Activated naive CD8-positive, alpha-beta T cell (primary cell): Measurements from ENCODE around the gene AGBL5.

ENCODE experiments used
- H3K27ac Mint-ChIP-seq: one replicate; pipeline ENCODE4 v1.8.0; 2021; ENCODE audit warnings: mixed read lengths
- H3K27me3 Mint-ChIP-seq: one replicate; pipeline ENCODE4 v1.8.0; 2021; ENCODE audit warnings: mixed read lengths
- H3K36me3 Mint-ChIP-seq: one replicate; pipeline ENCODE4 v1.8.0; 2021; ENCODE audit warnings: mixed read lengths
- H3K4me1 Mint-ChIP-seq: one replicate; pipeline ENCODE4 v1.8.0; 2021; ENCODE audit warnings: low read depth, mixed read lengths
- H3K4me3 Mint-ChIP-seq: one replicate; pipeline ENCODE4 v1.8.0; 2021; ENCODE audit warnings: mild to moderate bottlenecking, mixed read lengths
- H3K9me3 Mint-ChIP-seq: one replicate; pipeline ENCODE4 v1.8.0; 2021; ENCODE audit warnings: low read depth, mixed read lengths

AGBL5 gene

GRCh38 chr2:27019459-27019858 is 32.0 kb upstream of the AGBL5 start:
- no peaks in the 10 kb centered on the region for H3K4me1 Mint-ChIP-seq

GRCh38 chr2:27019931-27020855 is 31.3 kb upstream of the AGBL5 start:
- Mint-ChIP-seq H3K27me3 (no peaks in the 10 kb centered on the region), H3K9me3 (no peaks in the 10 kb centered on the region), H3K36me3 (peaks cover 2% of the 10 kb centered on the region)

More at GRCh38 chr2:27019459-27019858, 32.0 kb upstream of the AGBL5 start:
- H3K4me3 Mint-ChIP-seq = no peak overlapping the region
- H3K36me3 Mint-ChIP-seq = peaks cover 2% of the 10 kb centered on the region
- H3K9me3 Mint-ChIP-seq = no peaks in the 10 kb centered on the region
- no peak overlapping the region for H3K27ac Mint-ChIP-seq
- H3K27me3 Mint-ChIP-seq = no peaks in the 10 kb centered on the region

GRCh38 chr2:27021253-27022049 is 30.0 kb upstream of the AGBL5 start:
- Mint-ChIP-seq H3K27ac (no peak overlapping the region), H3K4me1 (no peaks in the 10 kb centered on the region), H3K4me3 (no peak overlapping the region), H3K27me3 (no peaks in the 10 kb centered on the region), H3K9me3 (no peaks in the 10 kb centered on the region), H3K36me3 (peaks cover 2% of the 10 kb centered on the region)

More at GRCh38 chr2:27019931-27020855, 31.3 kb upstream of the AGBL5 start:
- H3K4me3 Mint-ChIP-seq = no peak overlapping the region
- no peaks in the 10 kb centered on the region for H3K4me1 Mint-ChIP-seq
- no peak overlapping the region for H3K27ac Mint-ChIP-seq

- no peak overlapping the region for H3K4me3 Mint-ChIP-seq
- H3K27me3 Mint-ChIP-seq = no peaks in the 10 kb centered on the region
- no peak overlapping the region for H3K27ac Mint-ChIP-seq
Measured at GRCh38 chr2:27023740-27024139, 27.7 kb upstream of the AGBL5 start.

GRCh38 chr2:27024188-27024587 is 27.3 kb upstream of the AGBL5 start:
- Mint-ChIP-seq H3K4me1 (peaks cover 2% of the 10 kb centered on the region), H3K36me3 (peaks cover 2% of the 10 kb centered on the region), H3K27me3 (no peaks in the 10 kb centered on the region), H3K27ac (no peak overlapping the region), H3K4me3 (no peak overlapping the region), H3K9me3 (no peaks in the 10 kb centered on the region)

More at GRCh38 chr2:27023740-27024139, 27.7 kb upstream of the AGBL5 start:
- Mint-ChIP-seq H3K4me1 (peaks cover 2% of the 10 kb centered on the region), H3K36me3 (peaks cover 2% of the 10 kb centered on the region), H3K9me3 (no peaks in the 10 kb centered on the region)

GRCh38 chr2:27024812-27025211 is 26.7 kb upstream of the AGBL5 start:
- peaks cover 2% of the 10 kb centered on the region for H3K4me1 Mint-ChIP-seq
- no peak overlapping the region for H3K4me3 Mint-ChIP-seq
- H3K27ac Mint-ChIP-seq = no peak overlapping the region
- H3K27me3 Mint-ChIP-seq = no peaks in the 10 kb centered on the region
- peaks cover 2% of the 10 kb centered on the region for H3K36me3 Mint-ChIP-seq
- no peaks in the 10 kb centered on the region for H3K9me3 Mint-ChIP-seq

GRCh38 chr2:27025281-27025800 is 26.1 kb upstream of the AGBL5 start:
- Mint-ChIP-seq H3K9me3 (no peaks in the 10 kb centered on the region), H3K4me1 (peaks cover 2% of the 10 kb centered on the region), H3K4me3 (no peak overlapping the region), H3K27me3 (no peaks in the 10 kb centered on the region), H3K36me3 (peaks cover 2% of the 10 kb centered on the region), H3K27ac (no peak overlapping the region)

GRCh38 chr2:27025861-27026851 is 25.3 kb upstream of the AGBL5 start:
- Mint-ChIP-seq H3K9me3 (no peaks in the 10 kb centered on the region), H3K27ac (no peak overlapping the region), H3K36me3 (peaks cover 2% of the 10 kb centered on the region), H3K4me1 (peaks cover 6% of the 10 kb centered on the region), H3K27me3 (no peaks in the 10 kb centered on the region), H3K4me3 (no peak overlapping the region)

- Mint-ChIP-seq H3K4me1 (peaks cover 10% of the 10 kb centered on the region), H3K9me3 (no peaks in the 10 kb centered on the region), H3K36me3 (peaks cover 2% of the 10 kb centered on the region), H3K27ac (no peak overlapping the region), H3K4me3 (no peak overlapping the region), H3K27me3 (no peaks in the 10 kb centered on the region)
Measured at GRCh38 chr2:27027211-27027651, 24.2 kb upstream of the AGBL5 start.

GRCh38 chr2:27029051-27029450 is 22.4 kb upstream of the AGBL5 start:
- no peaks in the 10 kb centered on the region for H3K36me3 Mint-ChIP-seq
- H3K4me3 Mint-ChIP-seq = no peak overlapping the region

GRCh38 chr2:27032495-27033252 is 18.8 kb upstream of the AGBL5 start, which contains the start of gene TMEM214:
Gene TMEM214, plus strand, starts transcription at chr2:27032965. Its CDS starts 51 bp downstream, at chr2:27033016.
- Mint-ChIP-seq H3K4me3 (peak within 1 kb of the TSS; percentile 93), H3K4me1 (peaks cover 27% of the 10 kb centered on the region), H3K27me3 (no peaks in the 10 kb centered on the region), H3K27ac (peak within 1 kb of the TSS; percentile 86), H3K36me3 (no peaks in the 10 kb centered on the region), H3K9me3 (no peaks in the 10 kb centered on the region)

More at GRCh38 chr2:27029051-27029450, 22.4 kb upstream of the AGBL5 start:
- Mint-ChIP-seq H3K27me3 (no peaks in the 10 kb centered on the region), H3K9me3 (no peaks in the 10 kb centered on the region), H3K27ac (no peak overlapping the region), H3K4me1 (peaks cover 19% of the 10 kb centered on the region)

GRCh38 chr2:27033253-27033852 is 18.1 kb upstream of the AGBL5 start:
- peak overlapping the region; percentile 93 for H3K4me3 Mint-ChIP-seq
- H3K27ac Mint-ChIP-seq = peak overlapping the region; percentile 75
- H3K36me3 Mint-ChIP-seq = no peaks in the 10 kb centered on the region
- peaks cover 25% of the 10 kb centered on the region for H3K4me1 Mint-ChIP-seq
- no peaks in the 10 kb centered on the region for H3K9me3 Mint-ChIP-seq
- no peaks in the 10 kb centered on the region for H3K27me3 Mint-ChIP-seq

- Mint-ChIP-seq H3K4me3 (no peak overlapping the region), H3K36me3 (no peaks in the 10 kb centered on the region), H3K4me1 (peaks cover 17% of the 10 kb centered on the region), H3K9me3 (no peaks in the 10 kb centered on the region), H3K27ac (no peak overlapping the region), H3K27me3 (no peaks in the 10 kb centered on the region)
Measured at GRCh38 chr2:27038012-27038411, 13.5 kb upstream of the AGBL5 start.
